ENCODE data around the gene ZFC3H1.

ZFC3H1 gene

DNA sequence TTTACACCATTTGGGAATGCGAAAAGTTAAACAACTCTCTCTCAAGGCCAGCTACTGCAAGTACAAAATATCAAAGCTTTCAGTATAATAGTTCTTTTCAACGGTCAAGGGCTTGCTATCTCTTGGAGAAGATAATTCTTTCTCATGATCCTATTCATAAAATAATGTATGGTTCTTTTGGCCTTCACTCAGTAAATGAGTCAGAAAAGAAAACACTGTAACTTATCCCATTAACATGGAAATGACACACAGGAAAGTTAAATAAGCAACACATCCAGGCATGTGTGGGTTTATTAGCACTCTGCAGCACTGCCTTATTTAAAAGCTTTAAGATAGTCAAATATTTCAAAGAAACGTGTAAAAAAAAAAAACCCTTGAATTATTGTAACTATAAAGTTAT, 36.9 kb downstream of the ZFC3H1 start:
- DNase-seq (ENCODE audit: insufficient read length, low spot score) (no peak), FAIRE-seq (peak; percentile 60)
- no peak for TF ChIP-seq POLR2A (IDR thresholded peaks at IDR 0.05; ENCODE audit: low read depth, low read length)

DNA sequence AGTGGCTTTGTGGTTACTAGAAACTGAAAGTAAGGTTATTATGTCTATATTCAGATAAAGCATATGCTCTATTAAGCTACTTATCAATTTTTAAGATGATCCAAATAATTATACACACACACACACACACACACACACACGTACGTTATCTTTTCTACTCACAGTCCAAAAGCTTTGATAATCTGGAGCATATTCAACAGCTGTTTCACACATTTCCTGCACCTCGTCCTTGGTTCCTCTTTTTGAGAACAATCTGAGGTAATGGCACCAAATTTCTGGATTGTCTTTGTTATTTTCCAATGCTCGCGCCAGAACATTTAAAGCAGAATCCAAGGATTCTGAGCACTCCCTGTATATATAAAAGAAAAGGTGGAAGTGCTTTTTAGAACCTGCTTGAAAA, 37.5 kb downstream of the ZFC3H1 start:
- no peak for TF ChIP-seq POLR2A (IDR thresholded peaks at IDR 0.05; ENCODE audit: low read depth, low read length)
- DNase-seq (ENCODE audit: insufficient read length, low spot score) (no peak), FAIRE-seq (no peak)

- no peak for TF ChIP-seq POLR2A (IDR thresholded peaks at IDR 0.05; ENCODE audit: low read depth, low read length)
- FAIRE-seq (no peak), DNase-seq (ENCODE audit: insufficient read length, low spot score) (no peak)
Measured at GRCh38 chr12:71625476-71625875, 38.2 kb downstream of the ZFC3H1 start.

DNA sequence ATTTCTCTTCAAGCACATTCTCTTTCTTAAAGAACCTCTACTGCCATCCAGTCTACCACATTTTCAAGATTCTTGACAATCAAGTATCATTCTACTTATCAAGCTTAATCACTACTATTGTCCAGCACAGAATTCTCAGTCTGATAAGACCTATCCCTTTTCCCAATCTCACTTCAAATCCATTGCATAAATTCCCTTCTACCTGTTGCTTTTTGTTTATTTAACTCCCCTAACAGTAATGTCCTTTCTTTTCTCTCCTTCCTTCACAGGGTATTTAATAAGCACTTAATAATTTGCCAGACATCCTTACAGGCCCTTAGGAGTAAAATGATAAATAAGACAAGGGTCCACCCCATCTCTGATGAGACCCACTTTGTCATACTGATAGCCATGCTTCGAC, 41.7 kb downstream of the ZFC3H1 start:
- FAIRE-seq, result peak; percentile 27
- DNase-seq (ENCODE audit: insufficient read length, low spot score), result no peak
- no peak for TF ChIP-seq POLR2A (IDR thresholded peaks at IDR 0.05; ENCODE audit: low read depth, low read length)

- FAIRE-seq, result peak; percentile 33
- no peak for DNase-seq (ENCODE audit: insufficient read length, low spot score)
- TF ChIP-seq POLR2A (IDR thresholded peaks at IDR 0.05; ENCODE audit: low read depth, low read length), result no peak
Measured at GRCh38 chr12:71610031-71610795, 53.4 kb downstream of the ZFC3H1 start.

- TF ChIP-seq POLR2A (IDR thresholded peaks at IDR 0.05; ENCODE audit: low read depth, low read length), result no peak
- no peak for FAIRE-seq
- DNase-seq (ENCODE audit: insufficient read length, low spot score), result no peak
Measured at GRCh38 chr12:71607494-71608330, 55.9 kb downstream of the ZFC3H1 start.

- TF ChIP-seq POLR2A (IDR thresholded peaks at IDR 0.05; ENCODE audit: low read depth, low read length), result no peak
- DNase-seq (ENCODE audit: insufficient read length, low spot score), result no peak
- no peak for FAIRE-seq
Measured at GRCh38 chr12:71605039-71605438, 58.6 kb downstream of the ZFC3H1 start.

DNA sequence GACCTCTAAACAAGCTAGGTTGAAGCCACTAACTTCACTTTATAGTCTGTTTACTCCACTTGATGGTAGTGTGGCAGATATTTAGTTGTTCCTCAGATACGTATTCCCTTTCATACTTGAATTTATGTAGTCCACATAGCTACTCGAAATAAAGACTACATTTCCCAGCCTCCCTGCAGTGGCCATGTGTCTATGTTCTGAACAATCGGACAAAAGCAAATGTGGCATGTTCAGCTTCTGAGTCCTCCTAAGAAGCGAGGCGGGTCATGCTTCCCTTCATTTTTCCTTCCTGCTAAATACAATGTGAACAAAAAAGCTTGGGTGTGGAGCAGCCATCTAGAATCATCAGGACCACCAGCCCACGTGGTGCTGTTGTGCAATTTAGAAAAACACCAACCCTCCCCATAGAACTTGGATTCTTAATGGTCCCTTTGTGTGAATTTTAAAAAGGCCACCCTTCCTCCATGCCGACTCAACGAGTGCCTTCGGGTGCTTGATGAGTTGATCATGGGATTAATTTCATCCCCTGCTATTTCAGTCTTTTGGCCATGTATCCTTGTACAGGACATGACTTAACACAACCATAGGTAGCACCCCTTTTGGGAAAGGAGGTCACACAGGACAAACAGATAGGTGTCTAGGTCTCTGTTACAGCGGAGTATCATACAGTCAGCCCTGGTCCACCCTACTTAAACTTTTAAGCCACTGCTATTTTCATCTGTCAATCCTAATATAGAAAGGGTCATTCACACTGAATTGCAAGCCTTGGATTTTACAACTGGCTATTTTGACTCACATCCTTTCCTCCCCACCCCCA, 60.7 kb downstream of the ZFC3H1 start:
- TF ChIP-seq POLR2A (IDR thresholded peaks at IDR 0.05; ENCODE audit: low read depth, low read length), result no peak
- DNase-seq (ENCODE audit: insufficient read length, low spot score) (no peak), FAIRE-seq (no peak)

DNA sequence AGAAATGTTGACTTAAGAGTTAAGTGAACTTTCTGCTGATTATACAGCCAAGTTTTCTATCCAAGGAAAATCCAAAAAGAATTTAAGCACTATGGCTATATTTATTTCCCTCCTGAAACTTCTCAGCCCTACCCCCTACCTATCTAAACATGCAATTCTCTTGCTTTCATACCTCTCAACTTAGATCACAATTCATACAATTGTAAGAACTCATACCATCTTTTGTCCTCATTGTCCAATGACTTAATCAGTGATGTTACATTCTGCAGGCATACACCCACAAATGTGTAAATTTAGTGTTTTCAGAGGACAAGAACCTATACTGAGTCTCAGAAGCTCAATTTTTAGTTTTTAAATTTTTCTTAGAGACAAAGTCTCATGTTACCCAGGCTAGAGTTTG, 62.1 kb downstream of the ZFC3H1 start:
- no peak for TF ChIP-seq POLR2A (IDR thresholded peaks at IDR 0.05; ENCODE audit: low read depth, low read length)
- no peak for DNase-seq (ENCODE audit: insufficient read length, low spot score)
- no peak for FAIRE-seq

GRCh38 chr12:71599210-71599609, 64.4 kb downstream of the ZFC3H1 start:
- no peak for DNase-seq (ENCODE audit: insufficient read length, low spot score)
- no peak for TF ChIP-seq POLR2A (IDR thresholded peaks at IDR 0.05; ENCODE audit: low read depth, low read length)
- no peak for FAIRE-seq

DNA sequence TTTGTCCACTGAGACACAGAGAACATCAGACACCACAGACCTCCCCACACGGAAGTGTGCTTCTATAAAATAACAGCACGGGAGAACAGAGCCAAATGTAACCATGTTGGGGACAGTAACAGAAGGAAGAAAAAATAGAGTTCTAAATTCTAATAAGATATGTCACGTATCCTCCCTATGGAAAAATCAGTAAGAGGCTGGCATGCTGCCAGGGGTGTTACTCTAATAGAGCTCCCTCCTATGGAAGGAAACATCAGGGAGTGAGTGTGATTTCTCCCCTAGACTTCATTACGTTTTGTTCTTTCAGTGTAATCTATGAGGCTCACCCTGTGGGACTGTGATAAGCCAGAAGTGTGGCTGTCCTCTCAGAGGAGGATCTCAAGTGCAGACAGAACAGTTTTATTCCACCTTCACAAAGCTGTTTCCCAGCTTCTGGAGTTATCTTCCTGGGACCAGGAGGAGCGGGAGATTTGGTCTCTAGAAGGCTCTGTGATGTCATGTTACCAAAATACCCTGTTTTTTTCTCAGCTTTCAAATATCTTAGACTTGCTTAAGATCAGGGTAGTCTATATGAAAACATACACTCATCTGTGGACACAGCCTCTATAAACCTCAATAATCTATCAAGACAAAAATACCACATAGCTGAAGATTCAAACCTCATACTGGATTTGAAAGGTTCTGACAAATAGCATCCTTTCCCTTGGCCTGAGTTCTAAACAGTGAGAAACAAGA, 69.3 kb downstream of the ZFC3H1 start:
- no peak for TF ChIP-seq POLR2A (IDR thresholded peaks at IDR 0.05; ENCODE audit: low read depth, low read length)
- no peak for FAIRE-seq
- no peak for DNase-seq (ENCODE audit: insufficient read length, low spot score)

- TF ChIP-seq POLR2A (IDR thresholded peaks at IDR 0.05; ENCODE audit: low read depth, low read length), result no peak
- no peak for DNase-seq (ENCODE audit: insufficient read length, low spot score)
- no peak for FAIRE-seq
Measured at GRCh38 chr12:71592841-71593240, 70.8 kb downstream of the ZFC3H1 start.

- DNase-seq (ENCODE audit: insufficient read length, low spot score) (no peak), FAIRE-seq (no peak)
- no peak for TF ChIP-seq POLR2A (IDR thresholded peaks at IDR 0.05; ENCODE audit: low read depth, low read length)
Measured at GRCh38 chr12:71591601-71592000, 72.0 kb downstream of the ZFC3H1 start.

Data from H54 (cell line).